LNCaP clone FGC (cell line): ENCODE results near the gene EVA1C.
"Not testable (repeated sequence)": the region's sequence is repeated elsewhere in the genome, so short reads cannot be mapped to it uniquely, and the experiment has no call there.

Source experiments
- DNase-seq: peaks from one replicate; pipeline ENCODE4 v3.0.0-alpha.2; 2011; ENCODE audit warnings: low read depth
- H3K4me3 ChIP-seq: 2 replicates; pipeline ENCODE4 v1.5.1; 2011; ENCODE audit warnings: mild to moderate bottlenecking, low read depth, low read length, control low read depth
- TF ChIP-seq, protein P1 (sequence below): IDR thresholded peaks from 2 replicates; pipeline ENCODE4 v1.5.1; 2012; ENCODE audit warnings: mild to moderate bottlenecking; ENCODE audit not compliant: control insufficient read depth, insufficient read depth; ENCODE audit errors: extremely low read depth

The EVA1C gene

GRCh38 chr21:32560896-32561295 is 148.4 kb downstream of the EVA1C start:
- DNase-seq = no peak
- no peak overlapping the region for H3K4me3 ChIP-seq
- TF ChIP-seq, protein P1, sequence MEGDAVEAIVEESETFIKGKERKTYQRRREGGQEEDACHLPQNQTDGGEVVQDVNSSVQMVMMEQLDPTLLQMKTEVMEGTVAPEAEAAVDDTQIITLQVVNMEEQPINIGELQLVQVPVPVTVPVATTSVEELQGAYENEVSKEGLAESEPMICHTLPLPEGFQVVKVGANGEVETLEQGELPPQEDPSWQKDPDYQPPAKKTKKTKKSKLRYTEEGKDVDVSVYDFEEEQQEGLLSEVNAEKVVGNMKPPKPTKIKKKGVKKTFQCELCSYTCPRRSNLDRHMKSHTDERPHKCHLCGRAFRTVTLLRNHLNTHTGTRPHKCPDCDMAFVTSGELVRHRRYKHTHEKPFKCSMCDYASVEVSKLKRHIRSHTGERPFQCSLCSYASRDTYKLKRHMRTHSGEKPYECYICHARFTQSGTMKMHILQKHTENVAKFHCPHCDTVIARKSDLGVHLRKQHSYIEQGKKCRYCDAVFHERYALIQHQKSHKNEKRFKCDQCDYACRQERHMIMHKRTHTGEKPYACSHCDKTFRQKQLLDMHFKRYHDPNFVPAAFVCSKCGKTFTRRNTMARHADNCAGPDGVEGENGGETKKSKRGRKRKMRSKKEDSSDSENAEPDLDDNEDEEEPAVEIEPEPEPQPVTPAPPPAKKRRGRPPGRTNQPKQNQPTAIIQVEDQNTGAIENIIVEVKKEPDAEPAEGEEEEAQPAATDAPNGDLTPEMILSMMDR = no peak

DNA sequence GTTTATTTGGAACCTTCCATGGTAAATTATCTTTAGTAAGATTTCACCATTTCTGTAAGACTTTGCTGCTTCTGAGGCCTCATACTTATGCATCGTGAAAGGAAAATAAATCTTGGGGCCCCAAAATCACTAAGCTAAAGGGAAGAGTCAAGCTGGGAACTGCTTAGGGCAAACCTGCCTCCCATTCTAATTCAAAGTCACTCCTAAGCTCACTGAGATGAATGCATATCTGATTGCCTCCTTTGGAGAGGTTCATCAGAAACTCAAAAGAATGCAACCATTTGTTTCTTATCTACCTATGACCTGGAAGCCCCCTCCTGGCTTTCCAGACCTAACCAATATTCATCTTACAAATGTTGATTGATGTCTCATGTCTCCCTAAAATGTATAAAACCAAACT is 149.0 kb downstream of the EVA1C start:
- H3K4me3 ChIP-seq, DNase-seq: not testable (repeated sequence)

DNA sequence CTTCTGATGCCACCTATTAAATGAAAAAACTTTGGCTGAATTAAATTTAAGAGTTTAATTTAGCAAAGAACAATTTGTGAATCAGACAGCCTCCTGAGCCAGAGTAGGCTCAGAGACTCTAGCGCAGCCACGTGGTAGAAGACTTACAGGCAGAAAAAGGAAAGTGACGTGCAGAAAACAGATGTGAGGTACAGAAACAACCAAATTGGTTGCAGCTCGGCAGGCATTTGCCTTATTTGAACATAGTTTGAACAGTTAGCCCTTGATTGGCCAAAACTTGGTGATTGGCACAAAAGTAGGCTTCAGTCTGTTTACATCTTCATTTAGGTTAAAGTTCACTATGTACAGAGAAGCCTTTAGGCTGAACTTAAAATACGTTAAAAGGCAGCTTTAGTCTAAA is 149.9 kb downstream of the EVA1C start:
- TF ChIP-seq, protein P1 = peak; percentile 47
- no peak for DNase-seq
- H3K4me3 ChIP-seq = no peak overlapping the region

- DNase-seq = no peak
- no peak overlapping the region for H3K4me3 ChIP-seq
- TF ChIP-seq, protein P1 = no peak
These were observed 150.4 kb downstream of the EVA1C start for GRCh38 chr21:32562915-32563314.
